Bronchial epithelial cell (primary cell): Measurements from ENCODE around the gene MIPEP. TPM values are rescaled to one million over a fixed set of nuclear protein-coding genes. Genes with fewer than 3 reads are reported as not detected.
A peak's percentile ranks its signal among the peaks of the same experiment; 100 is the strongest.
"Not testable (repeated sequence)": the region's sequence is repeated elsewhere in the genome, so short reads cannot be mapped to it uniquely, and the experiment has no call there.

Source experiments
- DNase-seq: peaks from one replicate; pipeline ENCODE4 v3.0.0-alpha.2; 2010; ENCODE audit warnings: low read depth
- FAIRE-seq: peaks from 2 replicates; lab custom pipeline; 2011; peaks lifted over from hg19 to GRCh38; lab: Jason Lieb, UNC
- H3K27me3 ChIP-seq: 2 replicates; pipeline ENCODE4 v1.5.1; 2011; ENCODE audit warnings: low read length; ENCODE audit not compliant: control insufficient read depth, insufficient read depth
- H3K36me3 ChIP-seq: 2 replicates; pipeline ENCODE4 v1.5.1; 2011; ENCODE audit warnings: low read length; ENCODE audit not compliant: control insufficient read depth, insufficient read depth
- H3K4me3 ChIP-seq: 2 replicates; pipeline ENCODE4 v1.5.1; 2011; ENCODE audit warnings: mild to moderate bottlenecking, low read depth, low read length, control low read depth
- CTCF ChIP-seq: IDR thresholded peaks from 2 replicates; pipeline ENCODE4 v1.5.1; 2011; ENCODE audit warnings: mild to moderate bottlenecking, moderate library complexity, low read length, control low read depth, inconsistent platforms; ENCODE audit not compliant: insufficient read depth, severe bottlenecking
- total RNA-seq: library from RNA; depleted of rRNA; stranded (reverse); fragments of >200 nt; gene quantifications from 2 replicates; pipeline ENCODE4 v1.2.1, GENCODE V29; 2014

Gene MIPEP
- total RNA-seq, 1 donor from 2014 or later: 19.2 TPM

- H3K27me3 ChIP-seq: no peaks in the 10 kb centered on the region
- DNase-seq (no peak), FAIRE-seq (no peak)
- H3K4me3 ChIP-seq: no peak overlapping the region
- TF ChIP-seq CTCF: no peak
- H3K36me3 ChIP-seq: no peaks in the 10 kb centered on the region
Measured at GRCh38 chr13:23765531-23765930, 123.7 kb downstream of the MIPEP start.

- Histone ChIP-seq H3K36me3 (peaks cover 1% of the 10 kb centered on the region), H3K27me3 (no peaks in the 10 kb centered on the region), H3K4me3 (no peak overlapping the region)
- DNase-seq: no peak
- no peak for FAIRE-seq
- no peak for TF ChIP-seq CTCF
Measured at GRCh38 chr13:23763318-23763717, 125.9 kb downstream of the MIPEP start.

- FAIRE-seq, DNase-seq, H3K27me3 ChIP-seq, H3K36me3 ChIP-seq, H3K4me3 ChIP-seq: not testable (repeated sequence)
Measured at GRCh38 chr13:23761760-23762159, 127.4 kb downstream of the MIPEP start.

DNA sequence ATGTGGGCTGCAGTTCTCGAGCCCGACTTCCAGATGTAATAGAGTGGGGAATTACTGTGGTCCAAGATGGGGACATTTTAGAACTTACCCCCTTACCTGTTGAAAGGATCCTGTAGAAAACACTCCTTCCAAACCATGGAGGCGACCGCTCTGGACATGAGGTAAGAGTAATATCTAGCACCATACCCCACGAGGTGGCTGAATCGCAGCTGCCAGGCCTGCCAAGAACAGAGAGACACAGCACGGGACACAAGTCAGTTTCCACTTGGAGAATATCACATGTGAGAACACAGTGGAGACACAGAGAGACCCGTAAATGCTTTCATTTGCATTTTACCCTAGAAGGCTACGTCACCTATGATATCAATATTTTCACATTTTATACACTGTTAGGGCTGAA lies 129.2 kb downstream of the MIPEP start:
- FAIRE-seq (no peak), DNase-seq (no peak)
- no peak for TF ChIP-seq CTCF
- Histone ChIP-seq H3K4me3 (no peak overlapping the region), H3K36me3 (peaks cover 1% of the 10 kb centered on the region), H3K27me3 (no peaks in the 10 kb centered on the region)

DNA sequence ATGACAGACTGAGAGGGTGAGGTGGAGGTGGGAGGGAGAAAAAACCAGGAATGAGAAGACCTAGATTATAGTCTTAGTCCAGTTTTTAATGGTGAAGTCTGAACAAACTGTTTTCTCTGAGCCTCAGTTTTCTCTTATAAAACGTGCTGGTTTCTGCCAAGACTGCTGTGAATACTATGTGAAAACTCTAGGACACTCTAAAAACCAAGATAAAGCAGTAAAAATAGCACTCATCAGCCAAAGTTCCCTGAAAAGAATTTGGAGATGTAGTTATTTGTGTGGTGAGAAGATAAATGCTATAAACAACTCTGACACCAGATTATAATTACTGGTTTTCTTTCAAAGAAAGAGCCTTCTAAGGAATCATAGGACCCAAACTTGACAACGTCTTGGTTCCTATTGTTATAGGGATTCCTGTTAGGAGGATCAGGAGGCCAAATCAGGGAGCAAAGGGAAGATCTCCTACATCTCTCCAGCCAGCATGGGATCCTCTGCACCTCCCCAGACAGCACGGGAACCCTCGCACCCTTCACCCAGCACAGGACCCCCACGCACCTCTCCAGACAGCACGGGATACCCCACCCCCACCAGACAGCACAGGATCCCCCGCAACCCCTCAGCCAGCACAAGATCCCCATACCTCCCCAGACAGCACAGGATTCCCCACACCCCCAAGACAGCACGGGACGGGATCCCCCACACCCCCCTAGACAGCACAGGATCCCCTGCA lies 130.2 kb downstream of the MIPEP start:
- FAIRE-seq: no peak
- no peak overlapping the region for H3K4me3 ChIP-seq
- H3K27me3 ChIP-seq: no peaks in the 10 kb centered on the region
- no peak for DNase-seq
- peaks cover 1% of the 10 kb centered on the region for H3K36me3 ChIP-seq
- no peak for TF ChIP-seq CTCF

DNA sequence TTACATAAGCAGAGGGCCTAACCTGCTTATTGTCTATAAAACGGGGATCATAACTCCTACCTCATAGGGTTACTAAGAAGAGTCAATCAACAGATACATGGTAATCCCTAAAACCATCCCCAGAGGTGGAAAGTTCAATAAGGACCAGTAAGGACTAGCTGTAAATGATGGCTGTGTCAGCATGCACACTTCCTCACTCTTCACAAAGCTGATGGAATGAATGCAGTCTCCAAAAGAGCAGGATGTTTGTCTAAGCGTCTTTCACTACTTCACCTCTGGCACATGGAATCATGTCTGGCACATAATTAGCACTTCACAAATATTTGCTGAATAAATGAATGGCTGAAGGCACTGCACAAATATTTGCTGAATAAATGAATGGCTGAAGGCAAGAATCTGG lies 134.2 kb downstream of the MIPEP start:
- DNase-seq (peak; percentile 20), FAIRE-seq (no peak)
- TF ChIP-seq CTCF: no peak
- no peak overlapping the region for H3K4me3 ChIP-seq
- H3K36me3 ChIP-seq: peaks cover 1% of the 10 kb centered on the region
- no peaks in the 10 kb centered on the region for H3K27me3 ChIP-seq
